NCI-H446 treated with DMSO at 0.1 percent for 48 hours (cell line): Measurements from ENCODE around the gene PCSK2.

ENCODE experiments used
- DNase-seq: peaks from one replicate; lab custom pipeline; 2025; lab: John Stamatoyannopoulos, UW

Gene PCSK2

DNA sequence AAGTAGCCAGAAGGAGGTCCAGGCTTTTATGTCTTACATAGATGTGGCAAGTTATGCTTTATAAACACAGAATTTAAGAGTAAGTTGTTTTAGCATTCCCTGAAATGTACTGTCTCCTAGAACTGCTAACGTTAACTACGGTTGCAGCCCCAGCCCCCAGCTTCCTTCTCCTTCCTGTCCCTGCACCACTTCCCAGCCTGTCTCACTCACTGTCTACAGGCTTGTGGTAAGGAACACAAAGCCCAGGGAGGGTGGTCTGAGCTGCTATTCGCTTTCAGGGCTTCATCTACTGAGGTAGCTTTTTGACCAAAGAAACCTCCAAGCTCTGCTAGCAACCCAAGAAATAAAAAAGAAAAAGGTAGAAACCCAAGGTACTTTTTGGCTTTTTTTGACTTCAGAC is 35.9 kb downstream of the PCSK2 start:
- no peak for DNase-seq

DNA sequence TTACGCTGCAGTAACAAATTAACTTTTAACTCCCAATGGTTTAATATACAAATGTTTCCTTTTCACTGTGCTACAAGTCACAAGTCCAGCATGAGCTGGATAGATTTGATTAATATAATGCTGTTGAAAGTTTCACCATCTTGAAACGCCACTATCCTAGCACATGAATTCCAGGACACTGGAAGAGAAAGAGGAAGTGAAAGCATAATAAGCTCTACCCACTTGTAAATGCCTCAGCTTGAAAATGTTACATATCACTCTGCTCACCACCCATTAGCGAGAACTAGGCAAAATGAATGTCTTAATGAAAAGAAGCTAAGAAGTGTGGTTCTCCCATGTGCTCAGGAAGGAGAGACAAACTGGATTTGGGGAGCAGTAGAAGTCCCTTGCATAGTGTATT is 46.9 kb downstream of the PCSK2 start:
- no peak for DNase-seq

- DNase-seq = no peak
These were observed 49.3 kb downstream of the PCSK2 start for GRCh38 chr20:17276101-17276500.

GRCh38 chr20:17281478-17281877 is 54.6 kb downstream of the PCSK2 start:
- no peak for DNase-seq

DNA sequence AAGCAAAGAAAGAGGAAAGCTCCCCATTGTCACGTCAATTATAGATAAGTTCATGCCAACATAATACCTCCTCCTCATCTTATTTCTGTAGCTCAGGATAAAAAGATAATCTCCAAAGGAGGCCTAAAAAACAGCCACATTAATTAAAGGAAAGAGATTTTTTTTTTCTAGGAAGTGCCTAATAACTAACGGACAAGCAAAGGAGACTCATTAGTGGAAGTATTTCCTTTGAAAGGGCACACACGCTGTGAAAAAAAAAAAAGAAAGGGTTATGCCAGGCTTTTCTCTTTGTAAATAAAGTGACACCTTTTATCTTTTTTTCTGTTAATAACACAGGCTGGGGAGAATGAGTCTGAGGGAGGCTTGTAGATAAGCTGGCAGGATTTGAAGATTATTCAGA is 55.7 kb downstream of the PCSK2 start:
- DNase-seq = no peak

- DNase-seq = no peak
These were observed 60.7 kb downstream of the PCSK2 start for GRCh38 chr20:17287503-17287902.

DNA sequence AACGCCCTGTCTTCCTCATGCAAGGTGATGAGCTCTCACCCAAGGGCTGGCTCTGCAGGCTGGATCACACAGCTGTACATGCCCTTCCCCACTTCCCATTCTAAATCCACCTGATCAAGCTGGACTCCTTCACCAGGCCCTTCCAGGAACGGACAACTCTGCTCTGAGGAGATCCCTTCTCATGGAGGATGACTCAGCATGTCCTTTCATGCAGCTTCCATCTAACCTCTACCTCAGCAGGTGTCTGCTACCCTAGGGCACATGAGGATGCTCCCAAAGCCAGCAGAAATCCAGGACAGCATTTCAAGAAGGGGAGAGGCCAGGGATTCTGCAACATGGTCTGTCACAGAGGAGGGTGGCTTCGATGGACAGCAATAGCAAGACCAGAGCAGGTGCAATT is 61.2 kb downstream of the PCSK2 start:
- DNase-seq = no peak

GRCh38 chr20:17295151-17295726 is 68.4 kb downstream of the PCSK2 start:
- DNase-seq = peak; percentile 69

GRCh38 chr20:17295991-17296390 is 69.2 kb downstream of the PCSK2 start:
- DNase-seq = no peak

- no peak for DNase-seq
These were observed 71.3 kb downstream of the PCSK2 start for GRCh38 chr20:17298171-17298570.

- no peak for DNase-seq
These were observed 71.9 kb downstream of the PCSK2 start for GRCh38 chr20:17298751-17299150.

DNA sequence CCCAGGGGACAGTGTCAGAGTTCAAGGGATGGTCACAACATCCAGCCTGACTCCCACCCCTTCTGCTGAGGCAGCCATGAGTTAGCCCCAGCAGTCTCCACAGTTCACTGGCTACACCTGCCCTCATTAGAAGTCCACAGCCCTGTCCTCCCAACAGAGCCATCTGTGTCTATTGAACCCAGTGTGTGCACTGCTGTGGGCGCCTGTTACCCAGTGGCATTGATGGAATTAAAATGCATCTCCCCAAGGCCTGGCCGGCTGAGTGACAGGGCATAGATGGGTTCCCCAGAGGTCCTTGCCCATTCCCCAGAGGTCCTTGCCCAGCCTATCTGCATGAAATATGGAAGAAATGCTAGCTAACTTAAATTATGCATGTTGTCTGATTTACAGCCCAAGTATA is 73.3 kb downstream of the PCSK2 start:
- no peak for DNase-seq

GRCh38 chr20:17304774-17305173 is 77.9 kb downstream of the PCSK2 start:
- no peak for DNase-seq

GRCh38 chr20:17306427-17306826 is 79.6 kb downstream of the PCSK2 start:
- DNase-seq = no peak

GRCh38 chr20:17314264-17314663 is 87.4 kb downstream of the PCSK2 start:
- DNase-seq = no peak

- no peak for DNase-seq
These were observed 88.8 kb downstream of the PCSK2 start for GRCh38 chr20:17315407-17316231.

- no peak for DNase-seq
These were observed 89.6 kb downstream of the PCSK2 start for GRCh38 chr20:17316316-17317038.

DNA sequence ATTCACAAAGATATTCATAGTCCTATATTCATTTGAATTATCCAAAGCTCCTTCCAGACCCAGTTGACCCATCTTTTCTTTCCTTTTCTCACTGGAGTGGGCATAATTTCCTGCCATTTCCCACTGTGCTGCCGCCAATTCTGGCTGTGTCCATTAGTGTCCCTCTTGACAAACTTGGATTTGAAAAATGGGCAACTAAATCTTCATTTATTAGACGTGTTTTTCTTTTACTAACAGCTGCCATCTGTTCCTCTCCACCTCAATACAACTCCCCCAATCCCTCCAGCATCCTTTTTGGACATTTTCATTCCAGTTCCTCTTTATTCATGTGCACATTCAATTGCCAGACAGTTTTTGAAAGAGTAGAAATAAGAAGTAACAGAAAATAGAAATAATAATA is 90.5 kb downstream of the PCSK2 start:
- peak; percentile 62 for DNase-seq

DNA sequence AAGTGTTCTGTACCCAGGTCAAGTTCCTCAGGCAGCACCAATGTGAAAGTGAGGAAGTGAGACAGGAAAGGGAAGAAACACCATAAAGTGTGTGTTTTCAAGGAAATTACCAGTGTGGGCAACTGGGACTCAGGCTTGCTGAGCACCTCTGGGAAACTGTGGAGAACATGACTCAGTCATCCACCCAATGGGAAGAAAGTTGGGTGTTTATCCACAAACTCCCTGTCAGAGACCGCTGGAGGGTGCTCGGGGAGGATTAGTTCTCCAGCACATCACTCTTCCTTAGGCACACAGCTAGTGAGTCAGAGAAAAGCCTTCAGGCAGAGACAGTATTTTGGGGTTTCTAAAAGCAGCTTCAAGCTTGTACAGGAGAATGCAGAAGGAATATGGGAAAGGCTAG is 93.6 kb downstream of the PCSK2 start:
- no peak for DNase-seq

- no peak for DNase-seq
These were observed 99.3 kb downstream of the PCSK2 start for GRCh38 chr20:17326096-17326495.

DNA sequence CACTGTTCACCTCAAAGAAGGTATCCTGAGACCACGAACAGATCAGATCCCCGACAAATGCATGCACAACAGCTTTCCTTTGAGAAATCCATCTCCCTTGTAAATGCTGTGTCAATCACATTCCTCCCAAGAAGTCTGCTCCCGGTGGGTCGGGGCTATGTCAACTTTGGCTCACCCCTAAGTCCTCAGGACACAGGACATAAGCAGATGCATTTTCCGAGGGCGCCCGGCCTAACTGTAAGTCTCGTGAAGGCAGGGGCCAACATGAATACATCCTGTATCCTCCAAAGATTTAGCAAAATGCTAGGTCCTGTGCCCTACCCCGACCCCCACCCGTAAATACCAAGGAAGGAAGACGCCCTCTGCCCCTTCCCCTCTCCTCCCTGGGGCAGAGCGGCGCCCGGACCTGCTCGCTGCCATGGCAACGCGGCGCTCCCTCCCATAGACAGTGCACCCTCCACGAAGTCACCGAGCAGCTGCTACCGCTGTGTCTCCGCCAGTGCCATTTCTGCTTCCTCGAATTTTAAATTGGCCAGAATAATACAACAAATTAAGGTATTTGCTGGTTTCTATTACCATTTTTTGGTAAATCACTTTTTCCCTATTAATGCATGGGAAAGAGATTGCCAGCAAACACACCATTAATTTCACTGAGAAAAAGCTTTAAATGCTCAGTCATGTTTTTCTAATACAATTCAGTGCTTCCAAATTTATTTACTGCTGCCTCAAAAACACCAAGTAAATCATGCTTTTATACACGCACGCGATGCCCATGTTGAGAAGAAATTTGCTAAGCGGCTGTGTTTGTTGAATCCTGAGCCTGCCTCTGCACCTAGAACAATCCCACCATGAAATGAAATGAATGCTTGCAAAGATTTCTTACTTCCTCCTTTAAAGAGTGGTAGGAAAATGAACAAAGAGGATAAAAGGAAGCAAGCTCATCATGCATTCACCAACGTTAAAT is 100.6 kb downstream of the PCSK2 start:
- no peak for DNase-seq

DNA sequence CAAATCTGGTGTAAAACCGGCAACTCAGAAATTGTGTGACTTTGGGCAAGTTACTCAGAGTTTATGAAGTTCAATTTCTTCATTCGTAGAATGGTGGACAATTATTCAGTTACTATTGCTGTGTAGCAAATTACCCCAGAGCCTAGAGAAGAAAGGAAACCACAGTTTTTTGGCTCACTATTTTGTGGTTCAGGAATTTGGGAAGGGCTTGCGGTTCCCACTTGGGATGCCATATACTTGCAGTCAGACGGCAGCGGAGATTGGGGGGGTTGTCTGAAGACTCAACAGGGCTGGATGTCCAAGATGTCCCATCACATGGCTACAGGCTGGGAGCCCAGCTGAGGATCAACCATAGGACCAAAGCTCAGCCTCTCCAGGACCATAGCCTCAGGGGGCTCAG is 108.1 kb downstream of the PCSK2 start:
- DNase-seq = no peak
